SK-N-SH (cell line): ENCODE data around the gene POLR2C. TPM values are rescaled to one million over a fixed set of nuclear protein-coding genes. Genes with fewer than 3 reads are reported as not detected.

Experiments
- CTCF ChIA-PET: fragments of 300-600, 350-600 bp; formaldehyde crosslinking; extraction: SDS; loops from one replicate; lab custom pipeline; 2021; lab: Yijun Ruan, JAX
- POLR2A ChIA-PET: fragments of 350-600 bp; sonication (Branson Sonifier 250); formaldehyde crosslinking; extraction: SDS; loops from one replicate; lab custom pipeline; 2020; ENCODE audit warnings: antibody characterized with exemption, inconsistent platforms; lab: Yijun Ruan, JAX
- DNase-seq: peaks from one replicate; pipeline ENCODE4 v3.0.0; 2012
- H2AFZ ChIP-seq: fragments of 200-600 bp; sonication (generic); 2 replicates; pipeline ENCODE4 v1.8.1; 2016; ENCODE audit warnings: antibody characterized with exemption, mild to moderate bottlenecking, low read depth
- H3F3A ChIP-seq: fragments of 200-600 bp; sonication (generic); replicated peaks from 2 replicates; pipeline ENCODE3; 2016; ENCODE audit warnings: antibody characterized with exemption, mild to moderate bottlenecking; ENCODE audit not compliant: insufficient read depth
- H3K27ac ChIP-seq, 2 experiments: fragments of 200-500 bp in 1 of 2; fragments of 200-600 bp in 1 of 2; sonication (Bioruptor generic) in 1 of 2; sonication (generic), shearing (Covaris generic) in 1 of 2; 2 replicates each; pipeline versions ENCODE4 v1.5.1 to v1.6.1; 2014 to 2016; ENCODE audit warnings: low read depth in 2 of 2, inconsistent platforms in 1 of 2, low read length in 1 of 2, mild to moderate bottlenecking in 1 of 2, mixed read lengths in 1 of 2
- H3K27me3 ChIP-seq: fragments of 200-600 bp; sonication (generic), shearing (Covaris generic); 2 replicates; pipeline ENCODE4 v1.6.1; 2016; ENCODE audit warnings: mixed run types; ENCODE audit not compliant: insufficient read depth
- H3K36me3 ChIP-seq, 2 experiments: fragments of 200-500 bp in 1 of 2; fragments of 200-600 bp in 1 of 2; sonication (Bioruptor generic) in 1 of 2; sonication (generic) in 1 of 2; replicated peaks in 1 of 2; 2 replicates each; pipeline versions ENCODE3 to v1.5.1; 2014 to 2016; ENCODE audit warnings: low read length in 1 of 2, mild to moderate bottlenecking in 1 of 2; ENCODE audit not compliant: insufficient read depth in 2 of 2, control insufficient read depth in 1 of 2
- H3K4me1 ChIP-seq, 2 experiments: fragments of 200-500 bp in 1 of 2; fragments of 200-600 bp in 1 of 2; sonication (Bioruptor generic) in 1 of 2; sonication (generic), shearing (Covaris generic) in 1 of 2; 2 replicates each; pipeline versions ENCODE4 v1.5.1 to v1.6.1; 2014 to 2016; ENCODE audit warnings: low read depth in 1 of 2, low read length in 1 of 2, mixed run types in 1 of 2; ENCODE audit not compliant: insufficient read depth in 2 of 2, control insufficient read depth in 1 of 2
- H3K4me2 ChIP-seq: fragments of 200-600 bp; sonication (generic), shearing (Covaris generic); 2 replicates; pipeline ENCODE4 v1.6.1; 2017; ENCODE audit warnings: mixed run types
- H3K4me3 ChIP-seq, 2 experiments: fragments of 200-500 bp in 1 of 2; fragments of 200-600 bp in 1 of 2; sonication (Bioruptor generic) in 1 of 2; sonication (generic), shearing (Covaris generic) in 1 of 2; 2 replicates each; pipeline versions ENCODE4 v1.5.1 to v1.8.1; 2014 to 2016; ENCODE audit warnings: low read depth in 2 of 2, inconsistent platforms in 1 of 2, low read length in 1 of 2, mild to moderate bottlenecking in 1 of 2, mixed read lengths in 1 of 2, moderate library complexity in 1 of 2
- H3K79me2 ChIP-seq: fragments of 200-600 bp; sonication (generic); 2 replicates; pipeline ENCODE4 v1.8.1; 2017; ENCODE audit warnings: mild to moderate bottlenecking; ENCODE audit not compliant: insufficient read depth
- H3K9ac ChIP-seq: fragments of 200-600 bp; sonication (generic); 2 replicates; pipeline ENCODE4 v1.6.1; 2017; ENCODE audit warnings: mixed run types
- H3K9me2 ChIP-seq: fragments of 200-600 bp; sonication (generic); 2 replicates; pipeline ENCODE4 v1.6.1; 2017; ENCODE audit warnings: mixed run types
- H3K9me3 ChIP-seq: fragments of 200-600 bp; sonication (generic); 2 replicates; pipeline ENCODE4 v1.6.1; 2017; ENCODE audit warnings: mixed run types, mild to moderate bottlenecking, moderate library complexity
- H4K20me1 ChIP-seq: fragments of 200-600 bp; sonication (generic); 2 replicates; pipeline ENCODE4 v1.6.1; 2017; ENCODE audit warnings: mild to moderate bottlenecking, mixed run types; ENCODE audit not compliant: insufficient read depth
- CHD2 ChIP-seq: fragments of 150-350 bp; IDR thresholded peaks from 2 replicates; pipeline ENCODE4 v1.6.1; 2018; ENCODE audit warnings: low read length; ENCODE audit not compliant: partially characterized antibody
- ELF1 ChIP-seq: IDR thresholded peaks from 2 replicates; pipeline ENCODE4 v1.4.0; 2012
- FOXM1 ChIP-seq: IDR thresholded peaks from 2 replicates; pipeline ENCODE4 v1.4.0; 2012; ENCODE audit warnings: low read depth, mild to moderate bottlenecking
- GABPA ChIP-seq: IDR thresholded peaks from 2 replicates; pipeline ENCODE4 v1.4.0; 2012; ENCODE audit warnings: low read depth, mild to moderate bottlenecking
- IRF3 ChIP-seq: fragments of 150-350 bp; IDR thresholded peaks from 2 replicates; pipeline ENCODE4 v1.6.1; 2016; ENCODE audit warnings: mild to moderate bottlenecking, low read depth, low read length
- MAX ChIP-seq: IDR thresholded peaks from 2 replicates; pipeline ENCODE4 v1.4.0; 2012; ENCODE audit warnings: low read depth
- MEF2A ChIP-seq: IDR thresholded peaks from 2 replicates; pipeline ENCODE4 v1.4.0; 2012; ENCODE audit warnings: low read depth, borderline replicate concordance
- NRF1 ChIP-seq: IDR thresholded peaks from 2 replicates; pipeline ENCODE4 v1.6.1; 2012; ENCODE audit warnings: low read depth, mild to moderate bottlenecking, low read length
- PBX3 ChIP-seq: IDR thresholded peaks from 2 replicates; pipeline ENCODE4; 2012
- POLR2AphosphoS5 ChIP-seq: IDR thresholded peaks from 2 replicates; pipeline ENCODE4 v1.6.1; 2012; ENCODE audit warnings: low read depth, low read length
- REST ChIP-seq: IDR thresholded peaks from 2 replicates; pipeline ENCODE4 v1.6.1; 2012; ENCODE audit warnings: mild to moderate bottlenecking, low read depth, low read length, moderate library complexity
- RFX5 ChIP-seq: IDR thresholded peaks from 2 replicates; pipeline ENCODE4 v1.6.1; 2012; ENCODE audit warnings: mild to moderate bottlenecking, improper control_type of control experiment, low read length
- TEAD4 ChIP-seq: IDR thresholded peaks from 2 replicates; pipeline ENCODE4 v1.4.0; 2012; ENCODE audit warnings: mild to moderate bottlenecking, borderline replicate concordance; ENCODE audit not compliant: insufficient read depth
- ZBTB33 ChIP-seq: IDR thresholded peaks from 2 replicates; pipeline ENCODE4 v1.4.0; 2012; ENCODE audit warnings: low read depth, borderline replicate concordance
- WGBS: methylation state at CpG from one replicate; pipeline ENCODE4 v1.1.6; 2017; ENCODE audit warnings: low lambda C conversion rate; 5-methylcytosine and 5-hydroxymethylcytosine counted together
- polyA plus RNA-seq, 3 experiments: library from polyadenylated mRNA; depleted of rRNA; stranded (reverse); fragments of >200 nt; gene quantifications; 2 replicates each; pipeline ENCODE4 v1.2.3, GENCODE V29; 2012

The POLR2C gene
- polyA plus RNA-seq, 1 of the 3 experiments (the other 2 are of a cell fraction) = 160 TPM

- WGBS = 73% methylated on average over 13 of the region's 14 CpGs
- Histone ChIP-seq H3K4me2 (no peak overlapping the region), H3K36me3 (peaks cover 3 to 8% of the 10 kb centered on the region in 2 experiments), H3K9ac (no peak overlapping the region), H3K79me2 (no peaks in the 10 kb centered on the region), H2AFZ (no peak overlapping the region), H3K27me3 (no peaks in the 10 kb centered on the region), H3K27ac (peak overlapping the region in 1 of 2 experiments; percentile 4; a peak in 1 of 4 replicates), H4K20me1 (no peaks in the 10 kb centered on the region), H3K4me1 (peaks cover 0 to 47% of the 10 kb centered on the region in 2 experiments; a peak in 1 of 4 replicates), H3F3A (no peaks in the 10 kb centered on the region), H3K9me2 (no peaks in the 10 kb centered on the region), H3K4me3 (no peak overlapping the region), H3K9me3 (no peaks in the 10 kb centered on the region)
- ChIA-PET POLR2A (interaction anchor here (1.9 to 2.4 kb wide), 2 partner anchors 29 to 41 kb away, joined by 9 to 10 read pairs; no protein-coding TSS in a partner anchor), CTCF (interaction anchor here (1.1 to 23.0 kb wide), 5 partner anchors 21 to 213 kb away, joined by 3 to 426 read pairs (median 218); partner anchors contain the start of genes DOK4 and POLR2C)
- DNase-seq = peak; percentile 19
- TF ChIP-seq ZBTB33 = no peak
- no peak for TF ChIP-seq NRF1
- no peak for TF ChIP-seq TEAD4
- no peak for TF ChIP-seq MAX
- TF ChIP-seq IRF3 = no peak
- TF ChIP-seq POLR2AphosphoS5 = no peak
- no peak for TF ChIP-seq MEF2A
- TF ChIP-seq FOXM1 = no peak
- no peak for TF ChIP-seq GABPA
- TF ChIP-seq ELF1 = no peak
- no peak for TF ChIP-seq REST
- no peak for TF ChIP-seq RFX5
- TF ChIP-seq CHD2 = no peak
- TF ChIP-seq PBX3 = no peak
Measured at GRCh38 chr16:57513371-57514102, 51.1 kb downstream of the POLR2C start.
